Activated naive CD4-positive, alpha-beta T cell treated with anti-CD3 and anti-CD28 coated beads for 36 hours (primary cell): ENCODE data around the gene PCDH15. TPM values are rescaled to one million over a fixed set of nuclear protein-coding genes. Genes with fewer than 3 reads are reported as not detected.

Experiments
- CTCF ChIA-PET: fragments of 350-600 bp; sonication (Branson Sonifier 250); formaldehyde crosslinking; loops from one replicate; lab custom pipeline; 2021; ENCODE audit warnings: antibody characterized with exemption; lab: Charles Lee
- DNase-seq: peaks from one replicate; pipeline ENCODE4 v3.0.0-alpha.2; 2020
- H3K27ac Mint-ChIP-seq: one replicate; pipeline ENCODE4 v1.8.0; 2021; ENCODE audit warnings: mild to moderate bottlenecking, mixed read lengths
- H3K27me3 Mint-ChIP-seq: one replicate; pipeline ENCODE4 v1.8.0; 2021; ENCODE audit warnings: low read depth, mixed read lengths
- H3K36me3 Mint-ChIP-seq: one replicate; pipeline ENCODE4 v1.8.0; 2021; ENCODE audit warnings: low read depth, mixed read lengths
- H3K4me1 Mint-ChIP-seq: one replicate; pipeline ENCODE4 v1.8.0; 2021; ENCODE audit warnings: low read depth, mixed read lengths
- H3K4me3 Mint-ChIP-seq: one replicate; pipeline ENCODE4 v1.8.0; 2021; ENCODE audit warnings: mild to moderate bottlenecking, moderate library complexity, mixed read lengths
- H3K9me3 Mint-ChIP-seq: one replicate; pipeline ENCODE4 v1.8.0; 2021; ENCODE audit warnings: mixed read lengths
- intact Hi-C: fragments of 100-400 bp; cut with micrococcal nuclease; formaldehyde crosslinking; loops from one replicate; pipeline ENCODE4 v1.15.1; 2023
- total RNA-seq, 2 experiments: library from RNA; stranded (reverse); gene quantifications; one replicate each; pipeline ENCODE4 v1.2.3, GENCODE V29; 2021

PCDH15 gene
- total RNA-seq, 2 experiments from 2014 or later = not detected

DNA sequence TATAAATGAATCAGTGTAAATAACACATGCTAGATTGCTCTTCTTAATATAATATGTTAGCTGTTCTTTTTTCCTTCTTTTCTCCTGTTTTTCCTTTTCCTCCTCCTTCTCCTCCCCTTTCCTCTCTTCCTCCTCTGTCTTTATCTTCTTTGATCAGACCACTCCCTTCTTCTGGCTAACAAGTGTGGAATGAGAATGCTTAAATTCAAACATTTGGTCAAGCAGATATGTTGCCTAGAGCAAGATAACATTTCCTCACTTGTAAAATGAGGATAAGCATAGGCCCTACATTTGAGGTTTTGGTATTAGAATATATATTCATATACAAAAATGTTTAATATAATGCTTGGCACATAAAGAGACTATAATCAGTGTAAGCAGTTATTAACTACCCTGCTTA, 299.1 kb downstream of the PCDH15 start:
- H3K36me3 Mint-ChIP-seq = no peaks in the 10 kb centered on the region
- H3K27ac Mint-ChIP-seq = no peak overlapping the region
- intact Hi-C loops = no loop called here
- H3K9me3 Mint-ChIP-seq = peaks cover 18% of the 10 kb centered on the region
- DNase-seq = no peak
- no peaks in the 10 kb centered on the region for H3K27me3 Mint-ChIP-seq
- H3K4me1 Mint-ChIP-seq = no peaks in the 10 kb centered on the region
- CTCF ChIA-PET = no interaction called here
- H3K4me3 Mint-ChIP-seq = no peak overlapping the region

- no peak for DNase-seq
- Mint-ChIP-seq H3K4me3 (no peak overlapping the region), H3K27ac (no peak overlapping the region), H3K4me1 (no peaks in the 10 kb centered on the region), H3K36me3 (no peaks in the 10 kb centered on the region), H3K9me3 (peaks cover 26% of the 10 kb centered on the region), H3K27me3 (no peaks in the 10 kb centered on the region)
- CTCF ChIA-PET = no interaction called here
- intact Hi-C loops = no loop called here
Measured at GRCh38 chr10:54496852-54497251, 304.2 kb downstream of the PCDH15 start.

DNA sequence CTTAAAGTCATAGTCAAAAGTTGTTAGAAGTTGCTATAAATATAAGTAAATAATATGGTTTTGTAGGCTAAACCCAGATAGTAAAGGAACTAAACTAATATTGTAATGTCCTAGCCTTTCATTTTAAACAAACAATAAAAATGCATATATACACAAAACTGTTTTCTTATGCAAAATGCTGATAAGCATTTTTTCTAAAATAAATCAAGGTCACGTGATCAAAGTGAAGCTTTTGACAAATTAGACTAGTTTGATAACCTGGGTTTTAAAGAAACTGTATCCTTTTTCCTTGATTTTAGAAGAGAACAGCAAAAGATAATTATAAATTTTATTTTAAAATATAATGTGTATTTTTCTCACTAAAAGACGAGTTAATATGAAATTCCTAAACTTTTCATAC, 313.3 kb downstream of the PCDH15 start:
- CTCF ChIA-PET = no interaction called here
- H3K9me3 Mint-ChIP-seq = peaks cover 10% of the 10 kb centered on the region
- H3K4me1 Mint-ChIP-seq = no peaks in the 10 kb centered on the region
- intact Hi-C loops = no loop called here
- DNase-seq = no peak
- H3K27me3 Mint-ChIP-seq = no peaks in the 10 kb centered on the region
- H3K27ac Mint-ChIP-seq = no peak overlapping the region
- no peak overlapping the region for H3K4me3 Mint-ChIP-seq
- H3K36me3 Mint-ChIP-seq = no peaks in the 10 kb centered on the region

DNA sequence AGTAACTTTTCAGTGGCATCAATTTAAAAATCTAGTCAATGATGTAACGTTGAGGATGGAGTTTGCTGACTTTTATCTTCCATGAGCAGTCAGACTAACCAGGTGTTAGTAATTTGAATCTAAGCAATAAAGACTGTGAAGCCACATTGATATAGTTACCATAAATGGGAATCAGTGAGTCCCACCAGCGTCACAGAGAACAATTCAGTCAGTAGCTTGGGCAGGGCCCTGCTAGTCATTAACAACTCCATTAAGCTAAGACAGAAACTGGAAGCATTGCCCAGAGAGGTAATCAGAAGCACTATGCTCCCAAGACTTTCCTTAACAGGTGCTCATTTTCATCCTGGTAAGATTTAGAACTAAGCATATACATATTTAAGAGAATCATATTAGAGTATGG, 315.1 kb downstream of the PCDH15 start:
- H3K36me3 Mint-ChIP-seq = no peaks in the 10 kb centered on the region
- H3K27me3 Mint-ChIP-seq = no peaks in the 10 kb centered on the region
- intact Hi-C loops = no loop called here
- no peak for DNase-seq
- H3K27ac Mint-ChIP-seq = no peak overlapping the region
- peaks cover 7% of the 10 kb centered on the region for H3K9me3 Mint-ChIP-seq
- no peaks in the 10 kb centered on the region for H3K4me1 Mint-ChIP-seq
- H3K4me3 Mint-ChIP-seq = no peak overlapping the region
- CTCF ChIA-PET = no interaction called here

- no peaks in the 10 kb centered on the region for H3K36me3 Mint-ChIP-seq
- DNase-seq = no peak
- H3K9me3 Mint-ChIP-seq = peaks cover 7% of the 10 kb centered on the region
- H3K27me3 Mint-ChIP-seq = no peaks in the 10 kb centered on the region
- H3K27ac Mint-ChIP-seq = no peak overlapping the region
- intact Hi-C loops = no loop called here
- H3K4me1 Mint-ChIP-seq = no peaks in the 10 kb centered on the region
- no peak overlapping the region for H3K4me3 Mint-ChIP-seq
- CTCF ChIA-PET = no interaction called here
Measured at GRCh38 chr10:54484186-54484585, 316.8 kb downstream of the PCDH15 start.

GRCh38 chr10:54478601-54479000, 322.4 kb downstream of the PCDH15 start:
- intact Hi-C loops = no loop called here
- peaks cover 2% of the 10 kb centered on the region for H3K9me3 Mint-ChIP-seq
- H3K27me3 Mint-ChIP-seq = no peaks in the 10 kb centered on the region
- H3K36me3 Mint-ChIP-seq = no peaks in the 10 kb centered on the region
- no peak for DNase-seq
- H3K4me3 Mint-ChIP-seq = no peak overlapping the region
- H3K27ac Mint-ChIP-seq = no peak overlapping the region
- CTCF ChIA-PET = interaction anchor here (0.6 kb wide), 1 partner anchor 92 kb away, joined by 3 read pairs; no protein-coding TSS in a partner anchor
- H3K4me1 Mint-ChIP-seq = no peaks in the 10 kb centered on the region

DNA sequence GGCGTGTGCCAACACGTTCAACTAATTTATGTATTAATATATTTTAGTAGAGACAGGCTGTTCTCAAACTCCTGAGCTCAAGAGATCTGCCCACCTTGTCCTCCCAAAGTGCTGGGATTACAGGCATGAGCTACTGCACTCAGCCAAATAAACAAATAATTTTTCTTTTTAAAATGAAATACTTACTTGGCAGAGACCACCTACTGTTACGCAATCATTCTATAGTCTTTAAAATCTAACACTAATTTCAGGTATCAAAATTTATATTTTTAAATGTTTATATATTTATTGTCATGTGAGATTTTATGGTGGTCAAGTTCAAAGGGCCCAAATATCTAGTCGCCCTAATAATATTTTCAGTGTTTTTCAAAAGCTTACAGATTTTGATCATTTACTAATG, 323.3 kb downstream of the PCDH15 start:
- CTCF ChIA-PET = no interaction called here
- Mint-ChIP-seq H3K9me3 (peaks cover 2% of the 10 kb centered on the region), H3K4me1 (no peaks in the 10 kb centered on the region), H3K27me3 (no peaks in the 10 kb centered on the region), H3K36me3 (no peaks in the 10 kb centered on the region), H3K27ac (no peak overlapping the region), H3K4me3 (no peak overlapping the region)
- no peak for DNase-seq
- intact Hi-C loops = no loop called here

DNA sequence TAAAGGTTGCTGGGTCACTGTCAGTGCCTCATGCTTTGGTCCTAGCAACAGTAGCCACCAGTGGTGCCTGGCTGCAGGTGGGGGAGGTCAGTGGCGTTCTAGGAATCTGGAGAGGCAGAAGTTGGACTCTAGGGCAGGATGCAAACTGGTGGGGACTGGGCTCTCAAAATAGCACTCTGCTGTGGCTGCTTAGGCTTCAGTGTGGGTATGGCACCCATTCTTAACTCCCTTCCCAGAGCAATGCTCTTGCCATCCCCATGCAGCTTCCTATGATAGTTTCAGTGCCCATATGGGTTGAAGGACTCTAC, 330.8 kb downstream of the PCDH15 start:
- H3K9me3 Mint-ChIP-seq = peaks cover 5% of the 10 kb centered on the region
- DNase-seq = no peak
- H3K4me1 Mint-ChIP-seq = no peaks in the 10 kb centered on the region
- intact Hi-C loops = no loop called here
- no peaks in the 10 kb centered on the region for H3K27me3 Mint-ChIP-seq
- H3K36me3 Mint-ChIP-seq = no peaks in the 10 kb centered on the region
- CTCF ChIA-PET = no interaction called here
- no peak overlapping the region for H3K27ac Mint-ChIP-seq
- H3K4me3 Mint-ChIP-seq = no peak overlapping the region

GRCh38 chr10:54469587-54470323, 331.3 kb downstream of the PCDH15 start:
- Mint-ChIP-seq H3K4me1 (no peaks in the 10 kb centered on the region), H3K36me3 (no peaks in the 10 kb centered on the region), H3K9me3 (peaks cover 6% of the 10 kb centered on the region), H3K4me3 (no peak overlapping the region), H3K27me3 (no peaks in the 10 kb centered on the region), H3K27ac (no peak overlapping the region)
- DNase-seq = no peak
- intact Hi-C loops = no loop called here
- CTCF ChIA-PET = no interaction called here

GRCh38 chr10:54454271-54454670, 346.8 kb downstream of the PCDH15 start:
- Mint-ChIP-seq H3K27me3 (no peaks in the 10 kb centered on the region), H3K36me3 (no peaks in the 10 kb centered on the region), H3K4me1 (no peaks in the 10 kb centered on the region), H3K9me3 (no peaks in the 10 kb centered on the region), H3K27ac (no peak overlapping the region), H3K4me3 (no peak overlapping the region)
- CTCF ChIA-PET = no interaction called here
- no peak for DNase-seq
- intact Hi-C loops = no loop called here

GRCh38 chr10:54449056-54449455, 352.0 kb downstream of the PCDH15 start:
- Mint-ChIP-seq H3K4me1 (no peaks in the 10 kb centered on the region), H3K27ac (no peak overlapping the region), H3K36me3 (no peaks in the 10 kb centered on the region), H3K9me3 (peaks cover 2% of the 10 kb centered on the region), H3K4me3 (no peak overlapping the region), H3K27me3 (no peaks in the 10 kb centered on the region)
- intact Hi-C loops = no loop called here
- CTCF ChIA-PET = no interaction called here
- no peak for DNase-seq

- H3K4me3 Mint-ChIP-seq = no peak overlapping the region
- CTCF ChIA-PET = no interaction called here
- H3K4me1 Mint-ChIP-seq = no peaks in the 10 kb centered on the region
- no peaks in the 10 kb centered on the region for H3K27me3 Mint-ChIP-seq
- no peak overlapping the region for H3K27ac Mint-ChIP-seq
- intact Hi-C loops = no loop called here
- no peak for DNase-seq
- H3K9me3 Mint-ChIP-seq = peaks cover 2% of the 10 kb centered on the region
- H3K36me3 Mint-ChIP-seq = no peaks in the 10 kb centered on the region
Measured at GRCh38 chr10:54444170-54444569, 356.9 kb downstream of the PCDH15 start.

DNA sequence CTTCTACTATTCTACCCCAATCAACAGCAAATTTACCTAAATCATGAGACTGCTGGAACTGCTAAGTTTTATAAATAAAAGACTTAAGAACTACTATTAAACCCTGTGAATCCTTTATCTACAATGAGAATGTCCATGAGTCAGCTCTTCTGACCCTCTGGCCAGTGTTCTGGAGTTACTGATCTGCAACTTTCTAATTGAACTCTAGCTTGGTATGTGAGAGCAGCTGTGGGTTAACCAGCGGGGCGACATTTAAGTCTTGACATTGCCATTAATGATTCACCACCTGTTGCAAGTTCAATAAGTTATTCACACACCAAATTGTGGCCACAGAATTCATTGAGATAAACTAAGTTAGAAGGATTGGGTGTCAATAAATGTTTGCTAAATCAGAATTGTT, 359.8 kb downstream of the PCDH15 start:
- no peaks in the 10 kb centered on the region for H3K9me3 Mint-ChIP-seq
- DNase-seq = no peak
- H3K4me1 Mint-ChIP-seq = no peaks in the 10 kb centered on the region
- CTCF ChIA-PET = no interaction called here
- H3K4me3 Mint-ChIP-seq = no peak overlapping the region
- H3K36me3 Mint-ChIP-seq = no peaks in the 10 kb centered on the region
- no peak overlapping the region for H3K27ac Mint-ChIP-seq
- intact Hi-C loops = no loop called here
- H3K27me3 Mint-ChIP-seq = no peaks in the 10 kb centered on the region
